SK-N-MC (cell line): Measurements from ENCODE around the gene ZNF341.

Experiments
- EZH2 ChIP-seq: fragments of 200-600 bp; sonication (generic); IDR thresholded peaks from one replicate; pipeline ENCODE4 v1.6.1; 2017; ENCODE audit warnings: antibody characterized with exemption
- POLR2AphosphoS5 ChIP-seq: IDR thresholded peaks from 2 replicates; pipeline ENCODE4 v1.6.1; 2012; ENCODE audit warnings: mild to moderate bottlenecking, low read depth, low read length, borderline replicate concordance

GRCh38 chr20:33830371-33830770 lies 98.6 kb downstream of the ZNF341 start:
- no peak for TF ChIP-seq POLR2AphosphoS5
- TF ChIP-seq EZH2, result no peak
